Measurements from ENCODE around the gene ZNF12.

Gene ZNF12

GRCh38 chr7:6642239-6642839 is 64.4 kb downstream of the ZNF12 start:
- H3K36me3 ChIP-seq (ENCODE audit: control insufficient read depth in 5 of 5, insufficient read depth in 5 of 5, low read length in 5 of 5), result peaks cover 0 to 64% (median 60%) of the 10 kb centered on the region in 5 donors
- H3K9ac ChIP-seq (ENCODE audit: low read length in 5 of 5), result no peak overlapping the region
- no peaks in the 10 kb centered on the region for H3K27me3 ChIP-seq (ENCODE audit: control insufficient read depth in 5 of 5, insufficient read depth in 4 of 5, low read length in 5 of 5)
- no peak overlapping the region for H3K4me3 ChIP-seq (ENCODE audit: low read depth in 1 of 5, low read length in 5 of 5)
- H3K27ac ChIP-seq (ENCODE audit: low read depth, low read length), result no peak overlapping the region
- H3K4me1 ChIP-seq (ENCODE audit: control insufficient read depth in 5 of 5, insufficient read depth in 5 of 5, low read length in 5 of 5), result peaks cover 7 to 24% (median 20%) of the 10 kb centered on the region in 5 donors
- no peaks in the 10 kb centered on the region for H3K9me3 ChIP-seq (ENCODE audit: control insufficient read depth in 5 of 5, low read length in 5 of 5)

GRCh38 chr7:6641305-6642035 is 65.3 kb downstream of the ZNF12 start:
- Histone ChIP-seq H3K27ac (ENCODE audit: low read depth, low read length) (no peak overlapping the region), H3K36me3 (ENCODE audit: control insufficient read depth in 5 of 5, insufficient read depth in 5 of 5, low read length in 5 of 5) (peaks cover 0 to 56% (median 51%) of the 10 kb centered on the region in 5 donors), H3K9ac (ENCODE audit: low read length in 5 of 5) (no peak overlapping the region), H3K9me3 (ENCODE audit: control insufficient read depth in 5 of 5, low read length in 5 of 5) (no peaks in the 10 kb centered on the region), H3K27me3 (ENCODE audit: control insufficient read depth in 5 of 5, insufficient read depth in 4 of 5, low read length in 5 of 5) (no peaks in the 10 kb centered on the region), H3K4me3 (ENCODE audit: low read depth in 1 of 5, low read length in 5 of 5) (no peak overlapping the region), H3K4me1 (ENCODE audit: control insufficient read depth in 5 of 5, insufficient read depth in 5 of 5, low read length in 5 of 5) (peaks cover 7 to 29% (median 24%) of the 10 kb centered on the region in 5 donors)

GRCh38 chr7:6640246-6640721 is 66.5 kb downstream of the ZNF12 start:
- Histone ChIP-seq H3K9ac (ENCODE audit: low read length in 5 of 5) (no peak overlapping the region), H3K9me3 (ENCODE audit: control insufficient read depth in 5 of 5, low read length in 5 of 5) (no peaks in the 10 kb centered on the region), H3K27me3 (ENCODE audit: control insufficient read depth in 5 of 5, insufficient read depth in 4 of 5, low read length in 5 of 5) (no peaks in the 10 kb centered on the region), H3K4me3 (ENCODE audit: low read depth in 1 of 5, low read length in 5 of 5) (no peak overlapping the region), H3K4me1 (ENCODE audit: control insufficient read depth in 5 of 5, insufficient read depth in 5 of 5, low read length in 5 of 5) (peaks cover 7 to 34% (median 28%) of the 10 kb centered on the region in 5 donors), H3K27ac (ENCODE audit: low read depth, low read length) (peak overlapping the region; percentile 23), H3K36me3 (ENCODE audit: control insufficient read depth in 5 of 5, insufficient read depth in 5 of 5, low read length in 5 of 5) (peaks cover 0 to 47% (median 45%) of the 10 kb centered on the region in 5 donors)

- Histone ChIP-seq H3K27ac (ENCODE audit: low read depth, low read length) (peak overlapping the region; percentile 23), H3K36me3 (ENCODE audit: control insufficient read depth in 5 of 5, insufficient read depth in 5 of 5, low read length in 5 of 5) (peaks cover 0 to 41% (median 39%) of the 10 kb centered on the region in 5 donors), H3K9ac (ENCODE audit: low read length in 5 of 5) (no peak overlapping the region), H3K4me1 (ENCODE audit: control insufficient read depth in 5 of 5, insufficient read depth in 5 of 5, low read length in 5 of 5) (peaks cover 7 to 34% (median 28%) of the 10 kb centered on the region in 5 donors), H3K4me3 (ENCODE audit: low read depth in 1 of 5, low read length in 5 of 5) (no peak overlapping the region), H3K27me3 (ENCODE audit: control insufficient read depth in 5 of 5, insufficient read depth in 4 of 5, low read length in 5 of 5) (no peaks in the 10 kb centered on the region), H3K9me3 (ENCODE audit: control insufficient read depth in 5 of 5, low read length in 5 of 5) (no peaks in the 10 kb centered on the region)
Observed at GRCh38 chr7:6639627-6640026, 67.1 kb downstream of the ZNF12 start.

- H3K9me3 ChIP-seq (ENCODE audit: control insufficient read depth in 5 of 5, low read length in 5 of 5), result no peaks in the 10 kb centered on the region
- peaks cover 7 to 34% (median 28%) of the 10 kb centered on the region in 5 donors for H3K4me1 ChIP-seq (ENCODE audit: control insufficient read depth in 5 of 5, insufficient read depth in 5 of 5, low read length in 5 of 5)
- no peak overlapping the region for H3K27ac ChIP-seq (ENCODE audit: low read depth, low read length)
- H3K36me3 ChIP-seq (ENCODE audit: control insufficient read depth in 5 of 5, insufficient read depth in 5 of 5, low read length in 5 of 5), result peaks cover 0 to 35% (median 33%) of the 10 kb centered on the region in 5 donors
- H3K4me3 ChIP-seq (ENCODE audit: low read depth in 1 of 5, low read length in 5 of 5), result peak overlapping the region in 3 of 5 donors; percentile 64 to 74 (median 69)
- H3K9ac ChIP-seq (ENCODE audit: low read length in 5 of 5), result peak overlapping the region in 2 of 5 donors; percentile 68 to 87
- no peaks in the 10 kb centered on the region for H3K27me3 ChIP-seq (ENCODE audit: control insufficient read depth in 5 of 5, insufficient read depth in 4 of 5, low read length in 5 of 5)
Observed at GRCh38 chr7:6639032-6639431, 67.7 kb downstream of the ZNF12 start.

All from subcutaneous abdominal adipose tissue (tissue), 5 donors.